UCSD-AML1 (cell line): ENCODE results near the gene DCLK1.

ENCODE experiments used
- DNase-seq: peaks from one replicate; lab custom pipeline; 2025; ENCODE audit not compliant: unreplicated experiment; lab: John Stamatoyannopoulos, UW

Gene DCLK1

GRCh38 chr13:36131222-36131930, at the start of gene DCLK1:
Gene DCLK1, minus strand, starts transcription at chr13:36131382.
- no peak for DNase-seq

GRCh38 chr13:36175621-36176020, 44.4 kb upstream of the DCLK1 start:
- DNase-seq = no peak

GRCh38 chr13:36174923-36175322, 43.7 kb upstream of the DCLK1 start:
- no peak for DNase-seq

GRCh38 chr13:36173571-36174322, 42.6 kb upstream of the DCLK1 start:
- DNase-seq = no peak

- DNase-seq = no peak
These were observed 34.9 kb upstream of the DCLK1 start for GRCh38 chr13:36166046-36166445.

- no peak for DNase-seq
These were observed 32.7 kb upstream of the DCLK1 start for GRCh38 chr13:36163809-36164308.

DNA sequence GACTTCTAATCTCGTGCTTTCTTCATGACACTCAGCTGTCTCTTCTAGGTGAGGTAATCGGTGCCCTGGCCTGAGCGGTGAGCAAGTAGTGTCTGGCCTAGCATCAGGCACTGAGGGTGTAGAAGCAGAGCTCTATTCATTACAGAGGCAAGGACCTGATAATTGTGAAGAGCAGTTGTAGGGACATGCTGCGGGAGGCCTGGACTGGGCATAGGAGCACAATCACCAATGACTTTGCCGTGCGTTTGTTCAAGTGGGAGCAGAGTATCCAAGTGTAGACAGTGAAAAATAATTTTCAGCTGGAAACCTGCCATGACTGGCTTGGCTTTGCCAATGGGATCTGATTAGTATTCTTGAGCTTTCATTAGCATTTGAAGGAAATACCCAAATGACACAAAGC, 32.1 kb upstream of the DCLK1 start:
- DNase-seq = no peak

- DNase-seq = no peak
These were observed 29.1 kb upstream of the DCLK1 start for GRCh38 chr13:36160297-36160696.

- no peak for DNase-seq
These were observed 27.4 kb upstream of the DCLK1 start for GRCh38 chr13:36158611-36159010.

- no peak for DNase-seq
These were observed 26.3 kb upstream of the DCLK1 start for GRCh38 chr13:36157480-36157879.

- no peak for DNase-seq
These were observed 23.5 kb upstream of the DCLK1 start for GRCh38 chr13:36154567-36155291.

DNA sequence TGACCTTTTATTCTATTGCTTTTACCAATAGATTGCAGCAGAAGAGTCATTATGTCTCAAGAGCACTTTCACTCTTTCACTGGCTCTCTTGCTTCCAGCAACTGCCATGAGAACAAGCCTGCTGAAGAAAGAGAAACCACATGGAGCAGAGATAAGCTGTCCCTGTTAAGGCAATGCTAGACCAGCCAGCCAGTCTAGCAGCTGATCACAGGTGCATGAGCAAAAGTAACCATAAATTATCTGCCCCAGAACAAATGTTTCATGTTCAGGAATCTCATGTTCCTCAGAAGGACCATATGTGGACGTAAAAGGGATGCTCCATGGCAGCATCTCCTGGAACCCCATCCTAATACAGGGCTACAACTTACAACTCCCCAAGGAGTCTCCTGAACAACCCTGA, 20.4 kb upstream of the DCLK1 start:
- no peak for DNase-seq

GRCh38 chr13:36148446-36148845, 17.3 kb upstream of the DCLK1 start:
- DNase-seq = no peak

GRCh38 chr13:36147330-36147729, 16.1 kb upstream of the DCLK1 start:
- DNase-seq = no peak

DNA sequence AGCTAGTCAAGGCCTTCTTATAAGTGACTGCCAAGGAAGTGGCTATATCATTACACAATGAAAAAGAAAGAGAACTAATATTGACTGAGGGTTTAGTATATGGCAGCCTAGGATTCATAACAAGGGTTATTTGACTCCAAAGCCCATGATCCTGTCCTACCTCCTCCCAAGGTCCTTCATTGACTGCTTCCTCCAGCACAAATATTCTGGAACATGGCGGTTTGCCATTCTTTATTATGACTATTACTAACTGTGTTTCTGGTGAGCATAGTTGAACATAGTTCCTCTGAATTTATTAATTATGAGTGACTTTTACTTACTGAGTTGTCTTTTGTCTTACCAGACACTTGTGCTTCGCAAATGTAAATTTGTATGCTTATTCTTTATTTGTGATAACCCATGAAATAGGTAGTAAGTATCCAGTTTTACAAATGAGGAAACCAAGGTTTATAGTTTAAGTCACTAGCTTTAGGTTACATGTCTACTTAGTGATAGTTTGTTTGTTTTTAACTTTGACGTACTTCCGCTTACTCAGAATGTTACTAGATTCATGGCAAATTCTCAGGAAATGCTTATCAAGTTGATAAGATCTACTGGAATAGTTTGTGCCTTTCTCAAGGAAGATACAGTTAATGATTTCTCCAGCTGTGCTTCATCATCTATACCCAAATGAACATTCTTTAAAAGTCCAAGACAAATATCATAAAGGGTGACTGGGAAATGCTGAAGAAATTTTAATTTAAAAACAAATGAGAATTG, 15.5 kb upstream of the DCLK1 start:
- DNase-seq = no peak

DNA sequence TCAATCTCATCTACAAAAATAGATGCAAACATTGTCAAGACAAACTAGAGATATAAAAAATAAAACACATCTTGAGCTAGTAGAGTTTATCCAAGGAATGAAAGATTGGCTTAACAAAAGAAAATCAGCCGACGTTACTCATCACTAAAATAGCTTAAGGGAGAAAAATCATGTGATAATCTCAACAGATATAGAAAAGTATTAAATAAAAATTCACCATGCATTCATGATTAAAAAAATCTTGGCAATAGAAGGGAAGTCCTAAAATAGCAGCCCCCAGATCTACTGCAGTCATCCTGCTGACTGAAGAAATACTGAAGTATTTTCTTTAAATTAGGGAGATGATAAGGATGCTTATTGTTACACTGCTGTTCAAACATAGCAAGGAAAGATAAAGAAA, 12.6 kb upstream of the DCLK1 start:
- DNase-seq = no peak

DNA sequence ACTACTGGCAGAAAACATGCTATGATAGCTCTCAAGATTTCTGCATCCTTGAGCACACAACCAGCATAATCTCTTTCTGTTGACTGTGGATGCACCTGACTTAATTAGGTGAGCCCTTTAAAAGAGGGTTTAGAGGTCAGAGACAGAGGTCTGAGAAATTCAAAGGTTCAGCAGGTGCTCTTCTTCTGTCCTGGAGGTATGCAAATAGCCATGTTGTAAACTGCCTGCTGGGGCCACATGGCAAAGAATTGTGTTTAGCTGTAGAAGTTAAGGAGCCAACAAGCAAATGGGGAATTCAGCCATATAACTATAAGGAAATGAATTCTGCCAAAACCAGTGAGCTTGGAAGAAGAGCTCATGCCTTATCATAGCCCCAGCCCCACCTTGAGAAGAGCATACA, 11.6 kb upstream of the DCLK1 start:
- no peak for DNase-seq

- DNase-seq = no peak
These were observed 4.7 kb upstream of the DCLK1 start for GRCh38 chr13:36135876-36136275.

DNA sequence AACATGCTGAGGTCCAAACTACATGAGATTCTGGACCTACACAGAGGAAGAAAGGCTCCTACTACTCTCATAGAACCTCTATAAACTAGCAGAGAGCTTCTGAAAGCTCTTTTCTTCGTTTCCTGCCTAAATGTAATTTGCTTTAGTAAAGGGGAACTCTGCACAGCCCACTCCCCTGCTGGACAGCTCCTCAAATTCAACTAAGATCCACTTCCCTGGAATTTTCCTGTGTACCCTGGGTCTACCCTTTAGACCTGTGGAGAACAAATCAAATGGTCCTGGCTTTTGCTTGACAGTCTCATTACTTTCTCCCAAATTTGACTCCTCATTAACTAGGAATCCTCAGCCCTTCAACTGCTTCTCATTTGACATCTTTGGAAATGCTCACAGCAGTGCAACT, 3.5 kb upstream of the DCLK1 start:
- no peak for DNase-seq

DNA sequence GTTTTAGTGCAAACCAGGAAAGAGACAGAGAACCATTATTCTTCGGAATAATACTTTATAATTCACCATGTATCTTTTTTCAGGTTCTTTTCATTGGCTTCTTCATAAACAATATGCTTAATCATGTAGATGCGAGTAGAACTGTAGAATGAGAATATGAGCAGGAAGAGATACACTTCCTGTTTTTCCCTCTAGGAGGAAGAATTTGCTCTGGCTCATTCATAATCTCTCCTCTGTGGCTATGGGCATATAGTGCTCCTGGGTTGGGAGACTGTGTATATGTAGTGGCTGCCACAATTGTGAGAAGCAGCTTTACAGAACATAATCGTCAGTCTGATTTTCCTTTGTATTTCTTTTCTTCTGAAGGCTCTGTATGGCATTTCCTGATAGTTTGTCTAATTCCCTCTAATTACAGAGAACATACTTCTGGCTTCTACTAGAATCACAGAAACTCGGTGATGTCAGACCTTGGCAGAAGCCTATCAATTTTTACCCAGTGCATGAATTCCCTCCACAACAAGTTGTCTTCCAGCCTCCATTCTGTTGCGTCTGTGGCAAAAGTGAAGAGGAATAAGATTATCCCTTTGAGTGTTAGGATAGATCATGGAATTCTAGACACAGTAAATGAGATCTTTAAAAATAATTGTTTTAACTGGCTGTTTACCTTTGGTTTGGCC, 2.9 kb upstream of the DCLK1 start:
- no peak for DNase-seq

- DNase-seq = no peak
These were observed 1.2 kb upstream of the DCLK1 start for GRCh38 chr13:36132376-36132775.
